ENCODE data around the gene ZNF750. TPM values are rescaled to one million over a fixed set of nuclear protein-coding genes. Genes with fewer than 3 reads are reported as not detected.
A peak's percentile ranks its signal among the peaks of the same experiment; 100 is the strongest.

ZNF750 gene
- total RNA-seq, 1 donor from 2014 or later, result 0.34 TPM

DNA sequence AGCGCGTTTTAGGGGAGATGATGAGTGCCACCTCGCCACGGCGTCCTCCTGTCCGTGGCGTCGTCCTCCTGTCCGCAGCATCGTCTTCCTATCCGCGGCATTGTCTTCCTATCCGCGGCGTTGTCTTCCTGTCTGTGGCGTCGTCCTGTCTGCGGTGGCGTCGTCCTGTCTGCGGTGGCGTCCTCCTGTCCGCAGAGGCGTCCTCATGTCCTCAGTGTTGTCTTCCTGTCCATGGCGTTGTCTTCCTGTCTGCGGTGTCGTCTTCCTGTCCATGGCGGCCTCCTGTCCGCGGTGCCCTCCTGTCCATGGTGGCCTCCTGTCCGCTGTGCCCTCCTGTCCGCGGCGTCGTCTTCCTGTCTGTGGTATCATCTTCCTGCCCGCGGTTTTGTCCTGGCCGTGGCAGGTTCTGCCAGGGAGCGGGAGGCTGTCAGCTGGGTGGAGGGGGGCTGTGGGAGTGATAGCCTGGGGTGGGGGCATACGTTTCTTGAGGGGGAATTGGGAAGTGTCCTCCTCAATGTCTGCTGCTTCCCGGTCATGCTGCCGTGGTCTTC, 57.1 kb downstream of the ZNF750 start:
- Histone ChIP-seq H3K4me1 (ENCODE audit: insufficient read depth, low read length) (peaks cover 4% of the 10 kb centered on the region), H3K4me3 (ENCODE audit: insufficient read depth, low read depth, low read length) (no peak overlapping the region), H3K4me2 (ENCODE audit: low read length) (no peak overlapping the region), H4K20me1 (ENCODE audit: insufficient read depth, low read length) (peaks cover 18% of the 10 kb centered on the region), H3K9me3 (ENCODE audit: insufficient read depth, low read depth, low read length) (no peaks in the 10 kb centered on the region), H3K9ac (ENCODE audit: low read length) (no peak overlapping the region), H3K79me2 (ENCODE audit: insufficient read depth, low read length) (peaks cover 5% of the 10 kb centered on the region), H3K27me3 (ENCODE audit: insufficient read depth, low read length) (no peaks in the 10 kb centered on the region), H3K36me3 (ENCODE audit: insufficient read depth, low read length) (no peaks in the 10 kb centered on the region), H3K27ac (ENCODE audit: low read depth, low read length) (no peak overlapping the region), H2AFZ (ENCODE audit: low read depth, low read length) (no peak overlapping the region)
- Mint-ChIP-seq H3K27ac (ENCODE audit: unreplicated experiment) (no peak overlapping the region), H3K27me3 (ENCODE audit: low read depth, unreplicated experiment) (no peaks in the 10 kb centered on the region), H3K36me3 (ENCODE audit: low read depth, unreplicated experiment) (peaks cover 7% of the 10 kb centered on the region), H3K9me3 (ENCODE audit: unreplicated experiment) (peaks cover 3% of the 10 kb centered on the region), H3K4me3 (ENCODE audit: unreplicated experiment) (no peak overlapping the region), H3K4me1 (ENCODE audit: low read depth, unreplicated experiment) (no peaks in the 10 kb centered on the region)
- FAIRE-seq (no peak), DNase-seq (ENCODE audit: low read depth) (no peak)
- TF ChIP-seq EZH2 (IDR thresholded peaks at IDR 0.05; ENCODE audit: insufficient read depth, low read length), result no peak
- TF ChIP-seq, protein P1, sequence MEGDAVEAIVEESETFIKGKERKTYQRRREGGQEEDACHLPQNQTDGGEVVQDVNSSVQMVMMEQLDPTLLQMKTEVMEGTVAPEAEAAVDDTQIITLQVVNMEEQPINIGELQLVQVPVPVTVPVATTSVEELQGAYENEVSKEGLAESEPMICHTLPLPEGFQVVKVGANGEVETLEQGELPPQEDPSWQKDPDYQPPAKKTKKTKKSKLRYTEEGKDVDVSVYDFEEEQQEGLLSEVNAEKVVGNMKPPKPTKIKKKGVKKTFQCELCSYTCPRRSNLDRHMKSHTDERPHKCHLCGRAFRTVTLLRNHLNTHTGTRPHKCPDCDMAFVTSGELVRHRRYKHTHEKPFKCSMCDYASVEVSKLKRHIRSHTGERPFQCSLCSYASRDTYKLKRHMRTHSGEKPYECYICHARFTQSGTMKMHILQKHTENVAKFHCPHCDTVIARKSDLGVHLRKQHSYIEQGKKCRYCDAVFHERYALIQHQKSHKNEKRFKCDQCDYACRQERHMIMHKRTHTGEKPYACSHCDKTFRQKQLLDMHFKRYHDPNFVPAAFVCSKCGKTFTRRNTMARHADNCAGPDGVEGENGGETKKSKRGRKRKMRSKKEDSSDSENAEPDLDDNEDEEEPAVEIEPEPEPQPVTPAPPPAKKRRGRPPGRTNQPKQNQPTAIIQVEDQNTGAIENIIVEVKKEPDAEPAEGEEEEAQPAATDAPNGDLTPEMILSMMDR (IDR thresholded peaks at IDR 0.05; ENCODE audit: insufficient read depth, low read depth, low read length), result no peak

- H3K4me2 ChIP-seq (ENCODE audit: low read length), result no peak overlapping the region
- Mint-ChIP-seq H3K4me1 (ENCODE audit: low read depth, unreplicated experiment) (no peaks in the 10 kb centered on the region), H3K36me3 (ENCODE audit: low read depth, unreplicated experiment) (peaks cover 10% of the 10 kb centered on the region), H3K4me3 (ENCODE audit: unreplicated experiment) (no peak overlapping the region), H3K27me3 (ENCODE audit: low read depth, unreplicated experiment) (no peaks in the 10 kb centered on the region), H3K9me3 (ENCODE audit: unreplicated experiment) (peaks cover 3% of the 10 kb centered on the region), H3K27ac (ENCODE audit: unreplicated experiment) (peak overlapping the region; percentile 26)
- H2AFZ ChIP-seq (ENCODE audit: low read depth, low read length), result no peak overlapping the region
- no peak overlapping the region for H3K27ac ChIP-seq (ENCODE audit: low read depth, low read length)
- no peaks in the 10 kb centered on the region for H3K36me3 ChIP-seq (ENCODE audit: insufficient read depth, low read length)
- peaks cover 13% of the 10 kb centered on the region for H4K20me1 ChIP-seq (ENCODE audit: insufficient read depth, low read length)
- no peak overlapping the region for H3K9ac ChIP-seq (ENCODE audit: low read length)
- no peaks in the 10 kb centered on the region for H3K4me1 ChIP-seq (ENCODE audit: insufficient read depth, low read length)
- H3K79me2 ChIP-seq (ENCODE audit: insufficient read depth, low read length), result peaks cover 5% of the 10 kb centered on the region
- TF ChIP-seq, protein P1 (IDR thresholded peaks at IDR 0.05; ENCODE audit: insufficient read depth, low read depth, low read length), result peak; percentile 93
- no peak for TF ChIP-seq EZH2 (IDR thresholded peaks at IDR 0.05; ENCODE audit: insufficient read depth, low read length)
- DNase-seq (ENCODE audit: low read depth) (peak; percentile 24), FAIRE-seq (peak; percentile 37)
- H3K9me3 ChIP-seq (ENCODE audit: insufficient read depth, low read depth, low read length), result no peaks in the 10 kb centered on the region
- H3K4me3 ChIP-seq (ENCODE audit: insufficient read depth, low read depth, low read length), result no peak overlapping the region
- no peaks in the 10 kb centered on the region for H3K27me3 ChIP-seq (ENCODE audit: insufficient read depth, low read length)
Observed at GRCh38 chr17:82781894-82782274, 57.9 kb downstream of the ZNF750 start.
